ENCODE measurements around the gene BUB1B.

The BUB1B gene

DNA sequence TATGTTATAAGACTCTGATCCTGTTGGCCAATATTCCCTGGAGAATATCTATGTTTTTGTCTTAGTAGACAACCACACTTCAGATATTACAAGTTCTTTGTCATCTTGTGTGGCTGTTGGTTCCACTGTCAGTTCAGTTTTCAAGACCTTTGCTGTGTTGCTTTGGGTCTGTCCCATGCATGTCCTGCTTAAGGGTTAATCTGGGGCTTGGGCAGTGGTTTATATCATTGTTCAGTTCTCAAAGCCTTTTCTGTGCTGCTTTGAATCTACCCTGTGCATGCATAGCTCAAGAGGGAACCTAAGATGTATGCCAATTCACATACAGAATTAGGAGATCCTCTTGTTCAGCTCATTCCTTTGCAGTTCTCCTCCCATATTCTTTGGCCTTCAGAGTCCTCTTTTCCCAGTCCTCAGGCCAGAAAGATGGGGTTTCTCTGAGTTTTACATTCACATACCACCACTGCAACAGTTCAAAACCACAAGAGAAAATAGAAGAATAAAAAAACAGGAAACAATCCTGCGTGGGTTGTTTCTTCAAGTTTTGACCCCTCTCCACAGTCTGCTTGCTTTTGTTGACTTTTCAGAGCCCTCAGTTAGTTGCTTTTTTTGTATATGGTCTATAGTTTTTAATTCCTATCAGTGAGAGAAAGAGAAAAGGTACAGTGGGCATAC is 21.6 kb downstream of the BUB1B start:
- no peak for DNase-seq (ENCODE audit: low read depth)
- no peak overlapping the region for H3K4me3 ChIP-seq (ENCODE audit: low read length)
- TF ChIP-seq, protein P1, sequence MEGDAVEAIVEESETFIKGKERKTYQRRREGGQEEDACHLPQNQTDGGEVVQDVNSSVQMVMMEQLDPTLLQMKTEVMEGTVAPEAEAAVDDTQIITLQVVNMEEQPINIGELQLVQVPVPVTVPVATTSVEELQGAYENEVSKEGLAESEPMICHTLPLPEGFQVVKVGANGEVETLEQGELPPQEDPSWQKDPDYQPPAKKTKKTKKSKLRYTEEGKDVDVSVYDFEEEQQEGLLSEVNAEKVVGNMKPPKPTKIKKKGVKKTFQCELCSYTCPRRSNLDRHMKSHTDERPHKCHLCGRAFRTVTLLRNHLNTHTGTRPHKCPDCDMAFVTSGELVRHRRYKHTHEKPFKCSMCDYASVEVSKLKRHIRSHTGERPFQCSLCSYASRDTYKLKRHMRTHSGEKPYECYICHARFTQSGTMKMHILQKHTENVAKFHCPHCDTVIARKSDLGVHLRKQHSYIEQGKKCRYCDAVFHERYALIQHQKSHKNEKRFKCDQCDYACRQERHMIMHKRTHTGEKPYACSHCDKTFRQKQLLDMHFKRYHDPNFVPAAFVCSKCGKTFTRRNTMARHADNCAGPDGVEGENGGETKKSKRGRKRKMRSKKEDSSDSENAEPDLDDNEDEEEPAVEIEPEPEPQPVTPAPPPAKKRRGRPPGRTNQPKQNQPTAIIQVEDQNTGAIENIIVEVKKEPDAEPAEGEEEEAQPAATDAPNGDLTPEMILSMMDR (conservative IDR thresholded peaks at IDR 0.05; ENCODE audit: low read depth, low read length): no peak

DNA sequence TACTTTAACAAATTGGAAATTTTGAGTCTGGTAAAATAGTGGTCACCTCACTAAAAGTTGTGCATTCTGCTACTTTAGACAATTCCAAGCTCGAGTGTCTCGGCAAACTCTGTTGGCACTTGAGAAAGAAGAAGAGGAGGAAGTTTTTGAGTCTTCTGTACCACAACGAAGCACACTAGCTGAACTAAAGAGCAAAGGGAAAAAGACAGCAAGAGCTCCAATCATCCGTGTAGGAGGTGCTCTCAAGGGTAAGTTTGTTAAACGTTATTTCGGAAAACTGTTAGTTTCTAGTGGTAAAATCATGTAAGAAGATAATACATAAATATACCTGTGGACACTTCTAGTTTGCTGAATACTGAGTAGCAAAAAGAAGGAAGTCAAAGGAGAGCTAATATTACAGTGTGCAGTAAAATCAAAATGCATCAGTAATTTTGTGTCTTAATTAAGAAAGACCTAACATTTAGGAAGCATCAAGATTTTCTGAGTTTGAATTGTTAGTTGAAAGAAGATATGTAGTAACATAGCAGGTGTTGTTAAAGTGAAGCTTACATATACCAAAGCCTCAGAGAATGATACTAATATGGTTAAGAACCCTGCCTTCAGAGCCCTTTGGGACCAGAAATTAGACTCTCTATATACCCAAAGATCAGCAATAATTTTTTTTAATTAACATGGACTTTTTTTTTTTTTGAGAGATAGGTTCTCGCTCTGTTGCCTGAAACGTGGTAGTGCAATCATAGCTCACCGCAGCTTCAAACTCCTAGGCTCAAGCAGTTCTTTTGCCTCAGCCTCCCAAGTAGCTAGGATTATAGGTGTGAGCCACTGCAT is 23.0 kb downstream of the BUB1B start:
- no peak for DNase-seq (ENCODE audit: low read depth)
- TF ChIP-seq, protein P1 (conservative IDR thresholded peaks at IDR 0.05; ENCODE audit: low read depth, low read length): no peak
- no peak overlapping the region for H3K4me3 ChIP-seq (ENCODE audit: low read length)

DNA sequence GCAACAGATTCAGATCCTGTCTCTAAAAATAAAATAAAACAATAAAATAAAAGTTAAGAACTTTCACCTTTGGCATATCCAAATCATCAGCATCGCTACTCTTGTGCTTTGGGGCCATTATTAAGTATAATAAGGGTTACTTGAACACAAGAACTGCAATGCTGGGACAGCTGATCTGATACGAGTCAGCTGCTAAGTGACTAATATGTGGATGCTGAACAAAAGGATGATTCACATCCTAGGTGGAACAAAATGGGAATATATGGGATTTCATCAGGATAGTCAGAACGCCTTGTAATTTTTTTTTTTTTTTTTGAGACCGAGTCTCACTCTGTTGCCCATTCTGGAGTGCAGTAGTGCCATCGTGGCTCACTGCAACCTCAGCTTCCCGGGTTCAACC is 29.7 kb downstream of the BUB1B start:
- no peak overlapping the region for H3K4me3 ChIP-seq (ENCODE audit: low read length)
- DNase-seq (ENCODE audit: low read depth): peak; percentile 50
- TF ChIP-seq, protein P1 (conservative IDR thresholded peaks at IDR 0.05; ENCODE audit: low read depth, low read length): no peak

DNA sequence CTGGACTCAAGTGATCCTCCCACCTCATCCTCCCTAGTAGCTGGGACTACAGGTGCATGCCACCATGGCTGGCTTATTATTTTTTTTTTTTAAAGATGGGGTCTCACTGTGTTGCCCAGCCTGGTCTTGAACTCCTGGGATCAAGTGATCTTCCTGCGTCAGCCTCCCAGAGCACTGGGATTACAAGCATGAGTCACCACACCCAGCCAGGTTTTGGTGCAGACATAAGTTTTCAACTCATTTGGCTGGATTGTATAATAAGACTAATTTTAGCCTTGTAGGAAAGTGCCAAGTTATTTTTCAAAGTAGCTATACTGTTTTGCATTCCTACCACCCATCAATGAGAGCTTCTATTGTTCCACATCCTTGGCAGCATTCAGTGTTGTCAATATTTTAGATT is 32.1 kb downstream of the BUB1B start:
- TF ChIP-seq, protein P1 (conservative IDR thresholded peaks at IDR 0.05; ENCODE audit: low read depth, low read length): no peak
- DNase-seq (ENCODE audit: low read depth): peak; percentile 77

DNA sequence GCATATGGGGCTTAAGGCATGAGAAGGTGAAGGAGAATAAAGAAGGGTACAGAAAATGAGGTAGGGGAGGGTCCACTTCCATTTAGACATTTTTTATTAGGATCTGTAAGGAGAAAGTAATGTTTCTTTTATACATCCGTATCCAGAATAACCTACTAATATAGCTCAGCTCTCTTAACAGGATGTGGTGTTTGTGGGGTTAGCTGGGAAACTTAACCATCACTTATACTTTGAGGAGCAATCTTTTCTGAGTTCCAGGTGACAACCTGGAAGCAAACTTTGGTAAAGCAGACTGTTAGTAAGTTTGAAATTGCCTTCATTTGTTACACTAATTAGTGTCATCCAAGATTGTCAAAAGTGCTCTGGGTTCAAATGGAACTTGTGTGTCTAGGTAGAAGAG is 36.6 kb downstream of the BUB1B start:
- TF ChIP-seq, protein P1 (conservative IDR thresholded peaks at IDR 0.05; ENCODE audit: low read depth, low read length): no peak
- no peak for DNase-seq (ENCODE audit: low read depth)
- H3K4me3 ChIP-seq (ENCODE audit: low read length): no peak overlapping the region

More for the DNA sequence above, 32.1 kb downstream of the BUB1B start:
- no peak overlapping the region for H3K4me3 ChIP-seq (ENCODE audit: low read length)

DNA sequence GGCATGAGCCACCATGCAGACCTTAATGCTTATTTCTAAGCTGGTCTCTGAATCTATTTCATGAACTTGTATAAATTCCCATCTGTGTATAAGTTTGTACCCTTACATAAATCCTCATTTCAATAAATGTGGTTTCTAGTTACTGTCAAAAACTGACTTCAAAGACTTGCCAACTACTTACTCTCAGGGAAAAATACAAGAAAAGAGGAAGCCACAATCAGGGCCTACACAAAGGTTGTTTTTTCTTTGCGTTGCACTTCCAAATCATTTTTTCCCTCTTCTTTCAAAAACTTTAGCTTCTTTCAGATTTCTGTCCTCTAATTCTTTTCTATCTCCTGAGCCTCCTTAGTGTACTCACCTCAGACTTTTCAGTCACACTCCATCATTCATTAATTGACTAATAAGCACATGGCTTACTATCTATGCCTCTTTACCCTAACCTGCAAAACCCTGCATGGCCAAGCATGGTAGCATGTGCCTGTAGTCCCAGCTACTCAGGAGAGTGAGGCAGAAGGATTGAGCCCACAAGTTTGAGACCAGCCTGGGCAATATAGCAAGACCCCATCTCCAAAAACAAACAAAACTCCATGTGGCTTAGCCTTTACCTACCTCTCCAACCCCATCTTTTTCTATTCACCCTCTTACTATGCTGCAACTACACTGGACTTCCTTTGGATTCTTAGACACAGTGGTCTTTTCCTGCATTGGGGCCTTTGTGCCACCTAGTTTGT is 37.7 kb downstream of the BUB1B start:
- H3K4me3 ChIP-seq (ENCODE audit: low read length): no peak overlapping the region
- no peak for DNase-seq (ENCODE audit: low read depth)
- TF ChIP-seq, protein P1 (conservative IDR thresholded peaks at IDR 0.05; ENCODE audit: low read depth, low read length): no peak

All from retinal pigment epithelial cell (primary cell).